Stimulated activated naive B cell treated with anti-CD40 and anti-IgM and Interleukin-4, amounts not matched to agents 10 μg/mL and 1 μg/mL and 100 μg/mL, for 72 hours (primary cell): ENCODE results near the gene STX12.
"Not testable (repeated sequence)": the region's sequence is repeated elsewhere in the genome, so short reads cannot be mapped to it uniquely, and the experiment has no call there.

Experiments
- ATAC-seq, 2 donors: fragments of 150-1000 bp; cut with Tn5 transposase; replicated peaks; 2 replicates each; pipeline ENCODE4 v1.10.0; 2021; ENCODE audit warnings: moderate library complexity in 1 of 2
- DNase-seq: peaks from one replicate; pipeline ENCODE4 v3.0.0; 2021
- H3K27ac Mint-ChIP-seq: one replicate; pipeline ENCODE4 v1.8.0; 2022; ENCODE audit warnings: mild to moderate bottlenecking, mixed read lengths
- H3K27me3 Mint-ChIP-seq, 2 donors: one replicate each; pipeline ENCODE4 v1.8.0; 2022; ENCODE audit warnings: mixed read lengths in 2 of 2
- H3K36me3 Mint-ChIP-seq, 2 donors: one replicate each; pipeline ENCODE4 v1.8.0; 2022; ENCODE audit warnings: mixed read lengths in 2 of 2, mild to moderate bottlenecking in 1 of 2
- H3K4me1 Mint-ChIP-seq, 2 donors: one replicate each; pipeline ENCODE4 v1.8.0; 2022; ENCODE audit warnings: mixed read lengths in 2 of 2, mild to moderate bottlenecking in 1 of 2
- H3K4me3 Mint-ChIP-seq, 2 donors: one replicate each; pipeline ENCODE4 v1.8.0; 2022; ENCODE audit warnings: mild to moderate bottlenecking in 2 of 2, mixed read lengths in 2 of 2, moderate library complexity in 1 of 2
- H3K9me3 Mint-ChIP-seq, 2 donors: one replicate each; pipeline ENCODE4 v1.8.0; 2022; ENCODE audit warnings: mixed read lengths in 2 of 2, mild to moderate bottlenecking in 1 of 2

STX12 gene

GRCh38 chr1:27829339-27829960 is 56.4 kb downstream of the STX12 start:
- not testable (repeated sequence) for H3K27me3 Mint-ChIP-seq, ATAC-seq, H3K36me3 Mint-ChIP-seq, DNase-seq, H3K9me3 Mint-ChIP-seq, H3K27ac Mint-ChIP-seq
- H3K4me1 Mint-ChIP-seq = peaks cover 13 to 15% of the 10 kb centered on the region in 2 donors
- H3K4me3 Mint-ChIP-seq = peak overlapping the region; percentile 88 to 92

GRCh38 chr1:27830621-27831440 is 57.8 kb downstream of the STX12 start, which contains the start of gene PPP1R8:
PPP1R8 (plus strand) TSS chr1:27830782; CDS start chr1:27830836, 54 bp downstream.
- Mint-ChIP-seq H3K4me3 (peak within 1 kb of the TSS; percentile 88 to 92), H3K36me3 (peaks cover 10 to 12% of the 10 kb centered on the region in 2 donors), H3K27me3 (no peaks in the 10 kb centered on the region), H3K9me3 (no peaks in the 10 kb centered on the region), H3K27ac (peak within 1 kb of the TSS; percentile 97), H3K4me1 (peaks cover 15 to 22% of the 10 kb centered on the region in 2 donors)
- ATAC-seq = peak; percentile 96 to 98
- DNase-seq = peak; percentile 89

DNA sequence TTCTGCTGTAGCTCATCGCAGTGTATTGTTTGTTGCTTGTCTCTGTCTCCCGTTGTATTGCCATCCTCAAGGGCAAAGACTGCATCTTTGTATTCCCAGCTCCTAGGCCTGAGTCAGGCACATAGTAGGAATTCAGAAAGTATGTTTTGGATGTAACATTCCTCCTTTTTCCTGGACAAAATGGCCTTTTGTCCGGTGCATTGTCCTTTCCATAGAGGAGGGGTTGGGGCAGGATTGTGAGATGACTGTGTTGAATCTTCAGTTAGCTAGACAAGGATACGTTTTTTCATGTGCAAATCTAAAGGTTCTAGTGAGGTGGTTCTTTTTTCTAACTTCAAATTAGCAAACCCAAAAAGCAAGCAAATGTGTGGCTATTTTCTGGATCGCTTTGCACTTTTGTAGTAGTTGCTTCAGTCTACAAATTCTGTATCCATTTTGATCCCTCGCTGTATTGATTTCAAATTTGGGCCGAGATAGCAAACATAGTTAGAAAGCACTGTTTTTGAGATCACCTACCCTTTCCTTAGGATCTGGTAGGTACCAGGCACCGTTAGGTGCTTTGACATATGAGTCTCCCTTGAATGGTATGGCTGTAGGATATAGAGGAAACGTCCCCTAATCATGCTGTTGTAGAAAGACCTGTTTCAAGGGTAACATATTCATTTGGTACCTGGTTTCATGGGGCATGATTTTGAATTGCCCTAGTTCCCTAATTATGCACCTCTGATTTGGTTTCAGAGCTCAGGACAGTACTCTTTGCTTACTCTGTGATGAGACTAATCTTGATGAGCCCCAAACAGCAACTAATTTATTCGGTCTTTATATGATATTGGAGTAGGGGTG is 58.8 kb downstream of the STX12 start:
- H3K4me3 Mint-ChIP-seq = peak overlapping the region; percentile 88 to 92
- DNase-seq = no peak
- peaks cover 11 to 13% of the 10 kb centered on the region in 2 donors for H3K36me3 Mint-ChIP-seq
- peaks cover 15 to 24% of the 10 kb centered on the region in 2 donors for H3K4me1 Mint-ChIP-seq
- no peaks in the 10 kb centered on the region for H3K9me3 Mint-ChIP-seq
- no peaks in the 10 kb centered on the region for H3K27me3 Mint-ChIP-seq
- peak overlapping the region; percentile 97 for H3K27ac Mint-ChIP-seq
- peak; percentile 50 to 57 for ATAC-seq

DNA sequence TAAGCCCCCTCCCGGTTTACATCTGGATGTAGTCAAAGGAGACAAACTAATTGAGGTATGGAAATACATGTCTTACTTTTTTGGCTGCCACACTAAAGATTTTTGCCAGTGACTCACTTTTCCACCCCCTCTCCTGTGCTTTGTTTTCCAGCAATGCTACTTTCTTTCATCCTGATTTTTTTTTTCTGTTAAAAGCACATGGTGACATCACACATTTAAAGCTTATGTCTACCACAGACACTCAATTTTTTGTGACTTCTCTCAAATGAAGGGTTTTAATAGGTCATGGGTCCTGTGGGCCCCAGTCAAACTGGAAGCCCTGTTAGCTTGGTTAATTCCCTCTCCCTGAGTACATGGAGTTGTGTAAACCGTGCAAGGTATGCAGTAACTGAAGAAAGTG is 59.7 kb downstream of the STX12 start:
- DNase-seq = no peak
- Mint-ChIP-seq H3K4me1 (peaks cover 15 to 24% of the 10 kb centered on the region in 2 donors), H3K4me3 (peak overlapping the region in 1 of 2 donors; percentile 12), H3K36me3 (peaks cover 11 to 18% of the 10 kb centered on the region in 2 donors), H3K27me3 (no peaks in the 10 kb centered on the region), H3K27ac (no peak overlapping the region), H3K9me3 (no peaks in the 10 kb centered on the region)
- ATAC-seq = no peak

GRCh38 chr1:27833470-27833869 is 60.5 kb downstream of the STX12 start:
- DNase-seq = no peak
- H3K9me3 Mint-ChIP-seq = no peaks in the 10 kb centered on the region
- no peak for ATAC-seq
- peaks cover 15 to 24% of the 10 kb centered on the region in 2 donors for H3K4me1 Mint-ChIP-seq
- no peak overlapping the region for H3K27ac Mint-ChIP-seq
- H3K4me3 Mint-ChIP-seq = no peak overlapping the region
- peaks cover 11 to 18% of the 10 kb centered on the region in 2 donors for H3K36me3 Mint-ChIP-seq
- H3K27me3 Mint-ChIP-seq = no peaks in the 10 kb centered on the region

DNA sequence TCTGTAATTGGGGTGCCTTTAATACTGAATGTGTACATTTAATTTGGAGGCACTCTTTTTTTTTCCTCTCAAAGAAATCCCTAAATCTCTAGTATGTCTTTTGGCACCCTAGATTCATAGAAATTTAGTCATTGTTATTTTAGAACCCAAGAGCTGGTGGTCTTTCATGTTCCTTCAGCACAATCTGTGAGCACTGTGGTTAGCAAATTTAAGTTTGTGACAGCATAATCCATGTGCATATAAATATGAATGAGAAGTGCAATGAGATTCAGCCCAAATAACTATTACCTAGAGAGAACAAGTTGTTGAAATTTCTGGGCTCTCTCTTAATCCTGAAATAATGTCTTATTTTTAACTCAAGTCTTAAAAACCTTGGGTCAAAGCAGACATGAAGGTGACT is 62.0 kb downstream of the STX12 start:
- no peak overlapping the region for H3K27ac Mint-ChIP-seq
- ATAC-seq = no peak
- no peak overlapping the region for H3K4me3 Mint-ChIP-seq
- no peaks in the 10 kb centered on the region for H3K27me3 Mint-ChIP-seq
- peaks cover 15 to 24% of the 10 kb centered on the region in 2 donors for H3K4me1 Mint-ChIP-seq
- no peaks in the 10 kb centered on the region for H3K9me3 Mint-ChIP-seq
- no peak for DNase-seq
- peaks cover 15 to 22% of the 10 kb centered on the region in 2 donors for H3K36me3 Mint-ChIP-seq

GRCh38 chr1:27835501-27835900 is 62.5 kb downstream of the STX12 start:
- H3K36me3 Mint-ChIP-seq = peaks cover 20 to 22% of the 10 kb centered on the region in 2 donors
- DNase-seq = no peak
- H3K27me3 Mint-ChIP-seq = no peaks in the 10 kb centered on the region
- peak overlapping the region; percentile 20 for H3K27ac Mint-ChIP-seq
- peaks cover 15 to 24% of the 10 kb centered on the region in 2 donors for H3K4me1 Mint-ChIP-seq
- no peak for ATAC-seq
- H3K4me3 Mint-ChIP-seq = no peak overlapping the region
- no peaks in the 10 kb centered on the region for H3K9me3 Mint-ChIP-seq

- no peaks in the 10 kb centered on the region for H3K4me1 Mint-ChIP-seq
- H3K4me3 Mint-ChIP-seq = no peak overlapping the region
- H3K27me3 Mint-ChIP-seq = no peaks in the 10 kb centered on the region
- H3K36me3 Mint-ChIP-seq = peaks cover 33 to 34% of the 10 kb centered on the region in 2 donors
- no peak for ATAC-seq
- H3K9me3 Mint-ChIP-seq = no peaks in the 10 kb centered on the region
- H3K27ac Mint-ChIP-seq = no peak overlapping the region
- DNase-seq = no peak
Observed at GRCh38 chr1:27849951-27850350, 76.9 kb downstream of the STX12 start.

- Mint-ChIP-seq H3K36me3 (peaks cover 4 to 12% of the 10 kb centered on the region in 2 donors), H3K27ac (no peak overlapping the region), H3K27me3 (no peaks in the 10 kb centered on the region), H3K4me1 (peaks cover 9 to 22% of the 10 kb centered on the region in 2 donors), H3K4me3 (no peak overlapping the region), H3K9me3 (no peaks in the 10 kb centered on the region)
- DNase-seq (no peak), ATAC-seq (no peak)
Observed at GRCh38 chr1:27855085-27855484, 82.1 kb downstream of the STX12 start.

DNA sequence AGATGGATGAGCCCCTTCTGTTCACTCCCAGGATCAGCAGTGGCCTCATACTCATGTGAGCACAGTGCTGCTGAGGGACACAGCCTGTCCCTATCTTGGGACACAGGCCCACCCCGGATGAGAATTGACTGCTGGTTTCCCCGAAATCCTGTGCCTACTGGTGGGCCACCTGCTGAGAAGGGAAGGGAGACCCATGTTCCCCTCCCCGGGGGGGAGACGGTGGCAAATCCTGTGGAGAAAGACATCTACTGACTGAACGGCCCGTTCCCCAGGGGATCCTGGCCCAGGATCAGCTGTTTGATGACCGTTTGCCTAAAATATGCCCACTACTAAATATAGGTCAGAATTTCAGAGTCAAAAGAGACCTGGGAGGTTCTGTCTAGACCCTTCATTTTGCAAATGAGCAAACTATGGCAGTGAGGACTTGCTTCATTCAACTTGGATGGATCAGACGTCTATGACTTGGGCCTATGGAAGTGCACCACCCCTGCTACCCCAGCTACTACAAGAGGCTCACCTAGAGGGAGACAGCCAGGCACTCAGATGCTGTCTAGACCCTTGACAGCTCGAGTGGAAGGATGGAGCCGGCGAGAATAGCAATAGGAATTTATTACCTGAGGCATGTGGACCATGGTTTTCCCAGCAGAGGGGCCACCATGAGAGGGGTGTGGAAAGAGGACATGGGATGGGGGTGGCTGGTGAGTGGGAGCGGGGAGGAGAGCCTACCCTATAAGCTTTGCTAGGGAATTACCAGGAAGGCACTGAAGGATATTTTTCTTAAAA is 83.7 kb downstream of the STX12 start:
- H3K9me3 Mint-ChIP-seq = no peaks in the 10 kb centered on the region
- H3K27me3 Mint-ChIP-seq = no peaks in the 10 kb centered on the region
- DNase-seq (no peak), ATAC-seq (no peak)
- H3K27ac Mint-ChIP-seq = no peak overlapping the region
- peaks cover 19 to 35% of the 10 kb centered on the region in 2 donors for H3K4me1 Mint-ChIP-seq
- H3K36me3 Mint-ChIP-seq = peaks cover 0 to 4% of the 10 kb centered on the region in 2 donors
- no peak overlapping the region for H3K4me3 Mint-ChIP-seq

DNA sequence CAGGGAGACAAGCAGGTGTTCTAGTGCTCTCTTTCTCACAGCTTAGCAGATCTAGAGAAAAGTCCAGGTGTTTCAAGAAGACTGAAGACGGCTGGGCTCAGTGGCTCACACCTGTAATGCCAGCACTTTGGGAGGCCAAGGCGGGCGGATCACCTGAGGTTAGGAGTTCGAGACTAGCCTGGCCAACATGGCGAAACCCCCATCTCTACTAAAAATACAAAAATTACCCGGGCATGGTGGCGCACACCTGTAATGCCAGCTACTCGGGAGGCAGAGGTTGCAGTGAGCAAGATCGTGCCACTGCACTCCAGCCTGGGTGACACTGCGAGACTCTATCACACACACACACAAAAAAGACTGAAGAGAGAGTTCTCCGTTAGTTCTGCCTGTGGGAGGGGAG is 84.5 kb downstream of the STX12 start:
- not testable (repeated sequence) for DNase-seq, H3K4me3 Mint-ChIP-seq, H3K36me3 Mint-ChIP-seq, H3K27me3 Mint-ChIP-seq, H3K9me3 Mint-ChIP-seq, H3K27ac Mint-ChIP-seq, ATAC-seq
- H3K4me1 Mint-ChIP-seq = peaks cover 23 to 43% of the 10 kb centered on the region in 2 donors

DNA sequence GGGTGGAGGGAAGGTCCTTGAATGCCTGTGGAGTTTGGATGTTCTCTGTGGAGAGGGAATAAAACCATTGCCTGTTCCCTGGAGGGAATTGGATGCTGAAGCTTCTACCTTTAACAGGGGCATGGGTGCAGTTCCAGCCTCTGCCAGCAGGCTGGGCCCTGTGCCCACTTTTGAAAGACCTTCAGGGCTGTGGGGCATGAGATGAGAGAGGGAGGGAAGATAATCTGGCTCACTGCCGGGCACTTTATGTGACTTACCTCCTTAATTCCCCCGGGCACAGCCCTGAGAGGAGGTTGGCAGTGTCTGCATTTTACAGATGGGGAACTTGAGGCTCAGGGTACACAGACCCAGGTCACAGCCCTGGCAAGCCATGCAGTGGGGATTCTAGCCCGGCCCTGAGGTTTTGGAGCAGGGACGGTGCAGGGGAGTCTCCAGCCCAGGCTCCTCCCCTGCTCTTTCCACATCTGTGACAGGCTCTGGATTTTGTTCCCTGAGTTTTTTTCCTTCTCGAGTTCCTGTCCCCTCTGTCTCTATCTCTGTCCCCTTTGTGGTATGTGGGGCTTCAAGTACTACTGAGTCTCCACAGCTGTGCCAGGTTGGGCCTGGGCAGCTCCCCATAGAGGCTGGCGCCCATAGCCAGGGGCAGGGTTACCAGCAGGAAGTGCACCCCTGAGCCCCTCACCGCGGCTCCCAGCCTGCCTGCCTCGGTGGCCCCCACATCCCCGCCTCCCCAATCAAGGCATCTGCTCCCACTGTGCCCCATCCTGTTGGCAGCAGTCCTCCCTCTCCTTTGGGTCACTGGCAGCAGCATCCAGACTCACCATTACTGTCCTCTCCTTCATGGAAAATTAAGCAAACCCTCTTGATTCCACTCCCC is 85.3 kb downstream of the STX12 start:
- Mint-ChIP-seq H3K4me3 (no peak overlapping the region), H3K36me3 (peaks cover 0 to 3% of the 10 kb centered on the region in 2 donors)

More for the DNA sequence above, 85.3 kb downstream of the STX12 start:
- DNase-seq = peak; percentile 78
- H3K4me1 Mint-ChIP-seq = peaks cover 29 to 51% of the 10 kb centered on the region in 2 donors
- peak overlapping the region; percentile 25 for H3K27ac Mint-ChIP-seq
- ATAC-seq = peak; percentile 84 to 88
- peaks cover 2 to 3% of the 10 kb centered on the region in 2 donors for H3K9me3 Mint-ChIP-seq
- no peaks in the 10 kb centered on the region for H3K27me3 Mint-ChIP-seq
